HEK293 (cell line): ENCODE data around the gene GNB5.

Experiments
- EGR2 ChIP-seq: fragments of 450-650 bp; formaldehyde crosslinking; IDR thresholded peaks from 2 replicates; pipeline ENCODE4 v1.5.1; 2016; ENCODE audit warnings: low read depth, missing biosample characterization, missing genetic modification characterization
- YY2 ChIP-seq: fragments of 450-650 bp; formaldehyde crosslinking; IDR thresholded peaks from 2 replicates; pipeline ENCODE4 v1.5.1; 2016; ENCODE audit warnings: missing biosample characterization, missing genetic modification characterization
- ZNF184 ChIP-seq: fragments of 450-650 bp; IDR thresholded peaks from 2 replicates; pipeline ENCODE4 v1.5.1; 2018; ENCODE audit warnings: missing biosample characterization, mild to moderate bottlenecking, missing genetic modification characterization
- ZNF544 ChIP-seq: fragments of 450-650 bp; formaldehyde crosslinking; IDR thresholded peaks from 2 replicates; pipeline ENCODE4 v1.5.0; 2017; ENCODE audit warnings: missing biosample characterization, missing genetic modification characterization
- ZNF571 ChIP-seq: fragments of 450-650 bp; formaldehyde crosslinking; IDR thresholded peaks from 2 replicates; pipeline ENCODE4 v1.5.0; 2017; ENCODE audit warnings: missing biosample characterization, missing genetic modification characterization
- ZNF843 ChIP-seq: fragments of 450-650 bp; formaldehyde crosslinking; IDR thresholded peaks from 2 replicates; pipeline ENCODE4 v1.5.1; 2016; ENCODE audit warnings: missing biosample characterization, missing genetic modification characterization
- TF ChIP-seq, protein P1 (sequence below): fragments of 450-650 bp; formaldehyde crosslinking; IDR thresholded peaks from 2 replicates; pipeline ENCODE4 v1.5.1; 2016; ENCODE audit warnings: missing biosample characterization, missing genetic modification characterization
- TF ChIP-seq, protein P2 (sequence below): fragments of 450-650 bp; formaldehyde crosslinking; IDR thresholded peaks from 2 replicates; pipeline ENCODE4 v1.5.1; 2016; ENCODE audit warnings: missing biosample characterization, missing genetic modification characterization
- TF ChIP-seq, protein P3 (sequence below): IDR thresholded peaks from 2 replicates; pipeline ENCODE4 v1.6.1; 2011; ENCODE audit warnings: mild to moderate bottlenecking, low read depth, low read length, borderline replicate concordance

DNA sequence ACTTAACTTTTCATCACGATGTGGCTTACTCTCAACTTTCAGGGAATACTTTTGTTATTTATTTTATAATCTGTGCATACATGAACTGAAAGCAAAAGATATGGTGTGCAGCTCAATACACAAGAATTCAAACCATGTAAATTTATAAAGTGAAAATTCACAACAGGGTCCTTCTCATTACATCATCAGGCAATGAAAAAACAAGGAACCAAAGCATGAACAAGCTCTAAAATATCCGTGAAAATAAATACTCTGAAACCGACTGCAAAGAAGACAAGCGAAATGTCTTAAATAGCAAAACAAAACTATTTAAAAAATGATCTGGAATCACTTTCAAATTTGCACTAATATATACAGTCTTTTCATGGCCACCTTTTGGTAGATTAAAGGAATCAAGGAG is 28.9 kb downstream of the GNB5 start:
- TF ChIP-seq EGR2 (tag by site-specific recombination) (no peak), ZNF544 (tag by site-specific recombination) (no peak), ZNF571 (tag by site-specific recombination) (no peak), ZNF184 (tag by site-specific recombination) (no peak), YY2 (tag by site-specific recombination) (no peak), ZNF843 (tag by site-specific recombination) (no peak)
- TF ChIP-seq, protein P1, sequence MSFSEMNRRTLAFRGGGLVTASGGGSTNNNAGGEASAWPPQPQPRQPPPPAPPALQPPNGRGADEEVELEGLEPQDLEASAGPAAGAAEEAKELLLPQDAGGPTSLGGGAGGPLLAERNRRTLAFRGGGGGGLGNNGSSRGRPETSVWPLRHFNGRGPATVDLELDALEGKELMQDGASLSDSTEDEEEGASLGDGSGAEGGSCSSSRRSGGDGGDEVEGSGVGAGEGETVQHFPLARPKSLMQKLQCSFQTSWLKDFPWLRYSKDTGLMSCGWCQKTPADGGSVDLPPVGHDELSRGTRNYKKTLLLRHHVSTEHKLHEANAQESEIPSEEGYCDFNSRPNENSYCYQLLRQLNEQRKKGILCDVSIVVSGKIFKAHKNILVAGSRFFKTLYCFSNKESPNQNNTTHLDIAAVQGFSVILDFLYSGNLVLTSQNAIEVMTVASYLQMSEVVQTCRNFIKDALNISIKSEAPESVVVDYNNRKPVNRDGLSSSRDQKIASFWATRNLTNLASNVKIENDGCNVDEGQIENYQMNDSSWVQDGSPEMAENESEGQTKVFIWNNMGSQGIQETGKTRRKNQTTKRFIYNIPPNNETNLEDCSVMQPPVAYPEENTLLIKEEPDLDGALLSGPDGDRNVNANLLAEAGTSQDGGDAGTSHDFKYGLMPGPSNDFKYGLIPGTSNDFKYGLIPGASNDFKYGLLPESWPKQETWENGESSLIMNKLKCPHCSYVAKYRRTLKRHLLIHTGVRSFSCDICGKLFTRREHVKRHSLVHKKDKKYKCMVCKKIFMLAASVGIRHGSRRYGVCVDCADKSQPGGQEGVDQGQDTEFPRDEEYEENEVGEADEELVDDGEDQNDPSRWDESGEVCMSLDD (tag by site-specific recombination) = no peak
- TF ChIP-seq, protein P2, sequence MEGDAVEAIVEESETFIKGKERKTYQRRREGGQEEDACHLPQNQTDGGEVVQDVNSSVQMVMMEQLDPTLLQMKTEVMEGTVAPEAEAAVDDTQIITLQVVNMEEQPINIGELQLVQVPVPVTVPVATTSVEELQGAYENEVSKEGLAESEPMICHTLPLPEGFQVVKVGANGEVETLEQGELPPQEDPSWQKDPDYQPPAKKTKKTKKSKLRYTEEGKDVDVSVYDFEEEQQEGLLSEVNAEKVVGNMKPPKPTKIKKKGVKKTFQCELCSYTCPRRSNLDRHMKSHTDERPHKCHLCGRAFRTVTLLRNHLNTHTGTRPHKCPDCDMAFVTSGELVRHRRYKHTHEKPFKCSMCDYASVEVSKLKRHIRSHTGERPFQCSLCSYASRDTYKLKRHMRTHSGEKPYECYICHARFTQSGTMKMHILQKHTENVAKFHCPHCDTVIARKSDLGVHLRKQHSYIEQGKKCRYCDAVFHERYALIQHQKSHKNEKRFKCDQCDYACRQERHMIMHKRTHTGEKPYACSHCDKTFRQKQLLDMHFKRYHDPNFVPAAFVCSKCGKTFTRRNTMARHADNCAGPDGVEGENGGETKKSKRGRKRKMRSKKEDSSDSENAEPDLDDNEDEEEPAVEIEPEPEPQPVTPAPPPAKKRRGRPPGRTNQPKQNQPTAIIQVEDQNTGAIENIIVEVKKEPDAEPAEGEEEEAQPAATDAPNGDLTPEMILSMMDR (tag by site-specific recombination) = no peak
- TF ChIP-seq, protein P3, sequence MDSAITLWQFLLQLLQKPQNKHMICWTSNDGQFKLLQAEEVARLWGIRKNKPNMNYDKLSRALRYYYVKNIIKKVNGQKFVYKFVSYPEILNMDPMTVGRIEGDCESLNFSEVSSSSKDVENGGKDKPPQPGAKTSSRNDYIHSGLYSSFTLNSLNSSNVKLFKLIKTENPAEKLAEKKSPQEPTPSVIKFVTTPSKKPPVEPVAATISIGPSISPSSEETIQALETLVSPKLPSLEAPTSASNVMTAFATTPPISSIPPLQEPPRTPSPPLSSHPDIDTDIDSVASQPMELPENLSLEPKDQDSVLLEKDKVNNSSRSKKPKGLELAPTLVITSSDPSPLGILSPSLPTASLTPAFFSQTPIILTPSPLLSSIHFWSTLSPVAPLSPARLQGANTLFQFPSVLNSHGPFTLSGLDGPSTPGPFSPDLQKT = no peak
